B cell (primary cell): ENCODE measurements around the gene TTLL11.

Experiments
- CTCF ChIP-seq: fragments of 200-600 bp; IDR thresholded peaks from one replicate; pipeline ENCODE4 v1.8.0; 2022; ENCODE audit warnings: antibody characterized with exemption, mild to moderate bottlenecking
- EZH2 ChIP-seq: IDR thresholded peaks from 2 replicates; pipeline ENCODE4 v1.6.1; 2012; ENCODE audit warnings: borderline replicate concordance, low read depth, mild to moderate bottlenecking, moderate library complexity, low read length; ENCODE audit not compliant: insufficient read depth, poor library complexity, severe bottlenecking

DNA sequence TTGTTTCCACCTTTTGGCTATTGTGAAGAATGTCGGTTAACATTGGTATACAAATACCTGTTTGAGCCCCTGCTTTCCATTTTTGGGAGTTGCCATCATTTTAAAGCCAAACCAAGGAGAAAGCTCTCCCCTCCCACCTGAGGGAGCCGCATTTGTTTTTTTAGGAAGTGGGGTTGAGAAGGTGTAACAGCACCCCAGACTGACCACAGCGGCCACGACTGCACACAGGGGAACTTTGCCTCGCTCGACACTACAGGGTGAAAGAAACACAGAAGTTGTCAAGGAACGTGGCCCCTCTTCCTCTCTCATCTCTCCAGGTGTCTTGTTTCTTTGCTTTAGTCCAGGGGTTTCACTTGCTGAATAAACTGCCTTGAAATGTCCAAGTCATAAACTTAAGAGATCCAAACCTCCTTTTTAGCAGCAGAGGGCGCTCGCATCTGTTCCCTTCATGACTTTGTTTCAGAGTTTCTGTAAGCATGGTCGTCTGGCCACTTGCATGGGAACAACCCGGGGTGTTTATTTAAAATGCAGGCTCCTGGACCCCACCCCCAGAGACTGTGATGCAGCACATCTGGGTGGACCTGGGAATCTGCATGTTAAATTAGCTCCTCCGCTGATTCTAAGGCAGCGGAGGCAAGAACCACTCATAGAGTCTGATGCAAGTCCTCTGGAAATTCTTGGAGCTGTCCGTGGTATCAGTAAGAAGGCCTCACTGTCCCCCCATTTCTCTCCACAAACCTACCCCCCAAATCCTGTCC lies 2.1 kb upstream of the TTLL11 start:
- TF ChIP-seq CTCF (peak; percentile 80), EZH2 (no peak)
